SK-N-SH (cell line): ENCODE data around the gene KCTD11. TPM values are rescaled to one million over a fixed set of nuclear protein-coding genes. Genes with fewer than 3 reads are reported as not detected.

Source experiments
- CTCF ChIA-PET: fragments of 300-600, 350-600 bp; formaldehyde crosslinking; extraction: SDS; loops from one replicate; lab custom pipeline; 2021; lab: Yijun Ruan, JAX
- POLR2A ChIA-PET: fragments of 350-600 bp; sonication (Branson Sonifier 250); formaldehyde crosslinking; extraction: SDS; loops from one replicate; lab custom pipeline; 2020; ENCODE audit warnings: antibody characterized with exemption, inconsistent platforms; lab: Yijun Ruan, JAX
- DNase-seq: peaks from one replicate; pipeline ENCODE4 v3.0.0; 2012
- H2AFZ ChIP-seq: fragments of 200-600 bp; sonication (generic); 2 replicates; pipeline ENCODE4 v1.8.1; 2016; ENCODE audit warnings: antibody characterized with exemption, mild to moderate bottlenecking, low read depth
- H3F3A ChIP-seq: fragments of 200-600 bp; sonication (generic); replicated peaks from 2 replicates; pipeline ENCODE3; 2016; ENCODE audit warnings: antibody characterized with exemption, mild to moderate bottlenecking; ENCODE audit not compliant: insufficient read depth
- H3K27ac ChIP-seq, 2 experiments: fragments of 200-500 bp in 1 of 2; fragments of 200-600 bp in 1 of 2; sonication (Bioruptor generic) in 1 of 2; sonication (generic), shearing (Covaris generic) in 1 of 2; 2 replicates each; pipeline versions ENCODE4 v1.5.1 to v1.6.1; 2014 to 2016; ENCODE audit warnings: low read depth in 2 of 2, inconsistent platforms in 1 of 2, low read length in 1 of 2, mild to moderate bottlenecking in 1 of 2, mixed read lengths in 1 of 2
- H3K27me3 ChIP-seq: fragments of 200-600 bp; sonication (generic), shearing (Covaris generic); 2 replicates; pipeline ENCODE4 v1.6.1; 2016; ENCODE audit warnings: mixed run types; ENCODE audit not compliant: insufficient read depth
- H3K36me3 ChIP-seq, 2 experiments: fragments of 200-500 bp in 1 of 2; fragments of 200-600 bp in 1 of 2; sonication (Bioruptor generic) in 1 of 2; sonication (generic) in 1 of 2; replicated peaks in 1 of 2; 2 replicates each; pipeline versions ENCODE3 to v1.5.1; 2014 to 2016; ENCODE audit warnings: low read length in 1 of 2, mild to moderate bottlenecking in 1 of 2; ENCODE audit not compliant: insufficient read depth in 2 of 2, control insufficient read depth in 1 of 2
- H3K4me1 ChIP-seq, 2 experiments: fragments of 200-500 bp in 1 of 2; fragments of 200-600 bp in 1 of 2; sonication (Bioruptor generic) in 1 of 2; sonication (generic), shearing (Covaris generic) in 1 of 2; 2 replicates each; pipeline versions ENCODE4 v1.5.1 to v1.6.1; 2014 to 2016; ENCODE audit warnings: low read depth in 1 of 2, low read length in 1 of 2, mixed run types in 1 of 2; ENCODE audit not compliant: insufficient read depth in 2 of 2, control insufficient read depth in 1 of 2
- H3K4me2 ChIP-seq: fragments of 200-600 bp; sonication (generic), shearing (Covaris generic); 2 replicates; pipeline ENCODE4 v1.6.1; 2017; ENCODE audit warnings: mixed run types
- H3K4me3 ChIP-seq, 2 experiments: fragments of 200-500 bp in 1 of 2; fragments of 200-600 bp in 1 of 2; sonication (Bioruptor generic) in 1 of 2; sonication (generic), shearing (Covaris generic) in 1 of 2; 2 replicates each; pipeline versions ENCODE4 v1.5.1 to v1.8.1; 2014 to 2016; ENCODE audit warnings: low read depth in 2 of 2, inconsistent platforms in 1 of 2, low read length in 1 of 2, mild to moderate bottlenecking in 1 of 2, mixed read lengths in 1 of 2, moderate library complexity in 1 of 2
- H3K79me2 ChIP-seq: fragments of 200-600 bp; sonication (generic); 2 replicates; pipeline ENCODE4 v1.8.1; 2017; ENCODE audit warnings: mild to moderate bottlenecking; ENCODE audit not compliant: insufficient read depth
- H3K9ac ChIP-seq: fragments of 200-600 bp; sonication (generic); 2 replicates; pipeline ENCODE4 v1.6.1; 2017; ENCODE audit warnings: mixed run types
- H3K9me2 ChIP-seq: fragments of 200-600 bp; sonication (generic); 2 replicates; pipeline ENCODE4 v1.6.1; 2017; ENCODE audit warnings: mixed run types
- H3K9me3 ChIP-seq: fragments of 200-600 bp; sonication (generic); 2 replicates; pipeline ENCODE4 v1.6.1; 2017; ENCODE audit warnings: mixed run types, mild to moderate bottlenecking, moderate library complexity
- H4K20me1 ChIP-seq: fragments of 200-600 bp; sonication (generic); 2 replicates; pipeline ENCODE4 v1.6.1; 2017; ENCODE audit warnings: mild to moderate bottlenecking, mixed run types; ENCODE audit not compliant: insufficient read depth
- CHD2 ChIP-seq: fragments of 150-350 bp; IDR thresholded peaks from 2 replicates; pipeline ENCODE4 v1.6.1; 2018; ENCODE audit warnings: low read length; ENCODE audit not compliant: partially characterized antibody
- EZH2phosphoT487 ChIP-seq: fragments of 200-600 bp; sonication (generic); IDR thresholded peaks from 2 replicates; pipeline ENCODE4 v1.6.1; 2017; ENCODE audit warnings: low read depth, mixed run types, mild to moderate bottlenecking, antibody characterized with exemption, moderate library complexity, borderline replicate concordance
- FOSL2 ChIP-seq: IDR thresholded peaks from 2 replicates; pipeline ENCODE4 v1.4.0; 2012; ENCODE audit warnings: low read depth, mild to moderate bottlenecking, moderate library complexity, borderline replicate concordance
- FOXJ3 ChIP-seq: sonication (generic); formaldehyde crosslinking; IDR thresholded peaks from 2 replicates; pipeline ENCODE4 v1.5.1; 2020; ENCODE audit warnings: mild to moderate bottlenecking, missing genetic modification reagents
- MXI1 ChIP-seq: IDR thresholded peaks from 2 replicates; pipeline ENCODE4 v1.6.1; 2012; ENCODE audit warnings: mild to moderate bottlenecking, low read depth, low read length, improper control_type of control experiment
- NFIC ChIP-seq: IDR thresholded peaks from 2 replicates; pipeline ENCODE4 v1.4.0; 2012; ENCODE audit warnings: borderline replicate concordance
- RCOR1 ChIP-seq: fragments of 150-350 bp; IDR thresholded peaks from 2 replicates; pipeline ENCODE4 v1.6.1; 2017; ENCODE audit warnings: antibody characterized with exemption, low read length
- RFX5 ChIP-seq: IDR thresholded peaks from 2 replicates; pipeline ENCODE4 v1.6.1; 2012; ENCODE audit warnings: mild to moderate bottlenecking, improper control_type of control experiment, low read length
- RXRA ChIP-seq: IDR thresholded peaks from 2 replicates; pipeline ENCODE4 v1.4.0; 2012; ENCODE audit warnings: low read depth, mild to moderate bottlenecking, borderline replicate concordance
- SIN3A ChIP-seq: IDR thresholded peaks from 2 replicates; pipeline ENCODE4 v1.6.1; 2012; ENCODE audit warnings: low read depth, mild to moderate bottlenecking, low read length, moderate library complexity, borderline replicate concordance
- TCF12 ChIP-seq: IDR thresholded peaks from 2 replicates; pipeline ENCODE4 v1.4.0; 2012
- WGBS: methylation state at CpG from one replicate; pipeline ENCODE4 v1.1.6; 2017; ENCODE audit warnings: low lambda C conversion rate; 5-methylcytosine and 5-hydroxymethylcytosine counted together
- polyA plus RNA-seq, 3 experiments: library from polyadenylated mRNA; depleted of rRNA; stranded (reverse); fragments of >200 nt; gene quantifications; 2 replicates each; pipeline ENCODE4 v1.2.3, GENCODE V29; 2012
- TF ChIP-seq, protein P1 (sequence below): IDR thresholded peaks from 2 replicates; pipeline ENCODE4 v1.6.1; 2012; ENCODE audit warnings: mild to moderate bottlenecking, low read depth, low read length, moderate library complexity
- TF ChIP-seq, protein P2 (sequence below): IDR thresholded peaks from 2 replicates; pipeline ENCODE4 v1.4.0; 2012; ENCODE audit warnings: low read depth, borderline replicate concordance
- TF ChIP-seq, protein P3 (sequence below): fragments of 200-600 bp; sonication (generic); IDR thresholded peaks from 2 replicates; pipeline ENCODE4 v1.6.1; 2017; ENCODE audit warnings: antibody characterized with exemption, mild to moderate bottlenecking, moderate library complexity
- TF ChIP-seq, protein P4 (sequence below): fragments of 150-350 bp; IDR thresholded peaks from 2 replicates; pipeline ENCODE4 v1.6.1; 2016; ENCODE audit warnings: mild to moderate bottlenecking, low read depth, low read length

The KCTD11 gene
- polyA plus RNA-seq, 1 of the 3 experiments (the other 2 are of a cell fraction), result 9.5 TPM

DNA sequence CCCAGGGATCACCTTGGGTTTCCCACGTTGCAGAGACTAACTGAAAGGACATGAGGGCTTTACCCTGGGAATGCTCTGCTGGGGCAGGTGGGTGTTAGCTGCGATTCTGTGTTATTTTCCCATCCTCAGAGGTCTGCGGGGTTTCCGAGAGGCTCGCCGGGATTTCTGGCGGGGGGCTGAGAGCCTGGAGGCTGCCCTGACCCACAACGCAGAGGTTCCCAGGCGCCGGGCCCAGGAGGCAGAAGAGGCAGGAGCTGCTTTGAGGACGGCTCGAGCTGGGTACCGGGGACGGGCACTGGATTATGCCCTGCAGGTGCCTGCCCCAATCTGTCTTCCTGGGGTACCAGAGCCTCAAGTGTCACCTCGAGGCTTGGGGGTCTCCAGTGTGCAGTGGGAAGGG, 8.7 kb upstream of the KCTD11 start:
- peaks cover 0 to 5% of the 10 kb centered on the region in 2 experiments; a peak in 1 of 4 replicates for H3K4me1 ChIP-seq
- H3K4me2 ChIP-seq, result no peak overlapping the region
- H3K4me3 ChIP-seq, result no peak overlapping the region
- no peak overlapping the region for H3K27ac ChIP-seq
- H3K36me3 ChIP-seq, result no peaks in the 10 kb centered on the region
- peaks cover 19% of the 10 kb centered on the region for H3K27me3 ChIP-seq
- H4K20me1 ChIP-seq, result no peaks in the 10 kb centered on the region
- POLR2A ChIA-PET, result interaction anchor here (0.7 kb wide), 1 partner anchor 136 kb away, joined by 3 read pairs; the partner anchor contains the start of gene ZBTB4
- H2AFZ ChIP-seq, result no peak overlapping the region
- no peaks in the 10 kb centered on the region for H3K9me3 ChIP-seq
- peaks cover 3% of the 10 kb centered on the region for H3F3A ChIP-seq
- no peaks in the 10 kb centered on the region for H3K79me2 ChIP-seq
- no peak overlapping the region for H3K9ac ChIP-seq
- WGBS, result 30% methylated on average over 11 of the region's 15 CpGs
- CTCF ChIA-PET, result interaction anchor here (3.3 to 5.6 kb wide), 4 partner anchors 7 to 47 kb away, joined by 18 to 55 read pairs (median 39); partner anchors contain the start of genes ACAP1 and TMEM95
- TF ChIP-seq NFIC (no peak), TCF12 (no peak), RCOR1 (no peak), FOXJ3 (CRISPR knock-in tag) (no peak), RXRA (no peak), CHD2 (no peak), SIN3A (no peak), MXI1 (no peak), FOSL2 (no peak), RFX5 (no peak), EZH2phosphoT487 (no peak)
- TF ChIP-seq, protein P1, sequence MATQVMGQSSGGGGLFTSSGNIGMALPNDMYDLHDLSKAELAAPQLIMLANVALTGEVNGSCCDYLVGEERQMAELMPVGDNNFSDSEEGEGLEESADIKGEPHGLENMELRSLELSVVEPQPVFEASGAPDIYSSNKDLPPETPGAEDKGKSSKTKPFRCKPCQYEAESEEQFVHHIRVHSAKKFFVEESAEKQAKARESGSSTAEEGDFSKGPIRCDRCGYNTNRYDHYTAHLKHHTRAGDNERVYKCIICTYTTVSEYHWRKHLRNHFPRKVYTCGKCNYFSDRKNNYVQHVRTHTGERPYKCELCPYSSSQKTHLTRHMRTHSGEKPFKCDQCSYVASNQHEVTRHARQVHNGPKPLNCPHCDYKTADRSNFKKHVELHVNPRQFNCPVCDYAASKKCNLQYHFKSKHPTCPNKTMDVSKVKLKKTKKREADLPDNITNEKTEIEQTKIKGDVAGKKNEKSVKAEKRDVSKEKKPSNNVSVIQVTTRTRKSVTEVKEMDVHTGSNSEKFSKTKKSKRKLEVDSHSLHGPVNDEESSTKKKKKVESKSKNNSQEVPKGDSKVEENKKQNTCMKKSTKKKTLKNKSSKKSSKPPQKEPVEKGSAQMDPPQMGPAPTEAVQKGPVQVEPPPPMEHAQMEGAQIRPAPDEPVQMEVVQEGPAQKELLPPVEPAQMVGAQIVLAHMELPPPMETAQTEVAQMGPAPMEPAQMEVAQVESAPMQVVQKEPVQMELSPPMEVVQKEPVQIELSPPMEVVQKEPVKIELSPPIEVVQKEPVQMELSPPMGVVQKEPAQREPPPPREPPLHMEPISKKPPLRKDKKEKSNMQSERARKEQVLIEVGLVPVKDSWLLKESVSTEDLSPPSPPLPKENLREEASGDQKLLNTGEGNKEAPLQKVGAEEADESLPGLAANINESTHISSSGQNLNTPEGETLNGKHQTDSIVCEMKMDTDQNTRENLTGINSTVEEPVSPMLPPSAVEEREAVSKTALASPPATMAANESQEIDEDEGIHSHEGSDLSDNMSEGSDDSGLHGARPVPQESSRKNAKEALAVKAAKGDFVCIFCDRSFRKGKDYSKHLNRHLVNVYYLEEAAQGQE, result no peak
- TF ChIP-seq, protein P2, sequence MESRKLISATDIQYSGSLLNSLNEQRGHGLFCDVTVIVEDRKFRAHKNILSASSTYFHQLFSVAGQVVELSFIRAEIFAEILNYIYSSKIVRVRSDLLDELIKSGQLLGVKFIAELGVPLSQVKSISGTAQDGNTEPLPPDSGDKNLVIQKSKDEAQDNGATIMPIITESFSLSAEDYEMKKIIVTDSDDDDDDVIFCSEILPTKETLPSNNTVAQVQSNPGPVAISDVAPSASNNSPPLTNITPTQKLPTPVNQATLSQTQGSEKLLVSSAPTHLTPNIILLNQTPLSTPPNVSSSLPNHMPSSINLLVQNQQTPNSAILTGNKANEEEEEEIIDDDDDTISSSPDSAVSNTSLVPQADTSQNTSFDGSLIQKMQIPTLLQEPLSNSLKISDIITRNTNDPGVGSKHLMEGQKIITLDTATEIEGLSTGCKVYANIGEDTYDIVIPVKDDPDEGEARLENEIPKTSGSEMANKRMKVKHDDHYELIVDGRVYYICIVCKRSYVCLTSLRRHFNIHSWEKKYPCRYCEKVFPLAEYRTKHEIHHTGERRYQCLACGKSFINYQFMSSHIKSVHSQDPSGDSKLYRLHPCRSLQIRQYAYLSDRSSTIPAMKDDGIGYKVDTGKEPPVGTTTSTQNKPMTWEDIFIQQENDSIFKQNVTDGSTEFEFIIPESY, result no peak
- TF ChIP-seq, protein P3, sequence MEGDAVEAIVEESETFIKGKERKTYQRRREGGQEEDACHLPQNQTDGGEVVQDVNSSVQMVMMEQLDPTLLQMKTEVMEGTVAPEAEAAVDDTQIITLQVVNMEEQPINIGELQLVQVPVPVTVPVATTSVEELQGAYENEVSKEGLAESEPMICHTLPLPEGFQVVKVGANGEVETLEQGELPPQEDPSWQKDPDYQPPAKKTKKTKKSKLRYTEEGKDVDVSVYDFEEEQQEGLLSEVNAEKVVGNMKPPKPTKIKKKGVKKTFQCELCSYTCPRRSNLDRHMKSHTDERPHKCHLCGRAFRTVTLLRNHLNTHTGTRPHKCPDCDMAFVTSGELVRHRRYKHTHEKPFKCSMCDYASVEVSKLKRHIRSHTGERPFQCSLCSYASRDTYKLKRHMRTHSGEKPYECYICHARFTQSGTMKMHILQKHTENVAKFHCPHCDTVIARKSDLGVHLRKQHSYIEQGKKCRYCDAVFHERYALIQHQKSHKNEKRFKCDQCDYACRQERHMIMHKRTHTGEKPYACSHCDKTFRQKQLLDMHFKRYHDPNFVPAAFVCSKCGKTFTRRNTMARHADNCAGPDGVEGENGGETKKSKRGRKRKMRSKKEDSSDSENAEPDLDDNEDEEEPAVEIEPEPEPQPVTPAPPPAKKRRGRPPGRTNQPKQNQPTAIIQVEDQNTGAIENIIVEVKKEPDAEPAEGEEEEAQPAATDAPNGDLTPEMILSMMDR, result no peak
- TF ChIP-seq, protein P4, sequence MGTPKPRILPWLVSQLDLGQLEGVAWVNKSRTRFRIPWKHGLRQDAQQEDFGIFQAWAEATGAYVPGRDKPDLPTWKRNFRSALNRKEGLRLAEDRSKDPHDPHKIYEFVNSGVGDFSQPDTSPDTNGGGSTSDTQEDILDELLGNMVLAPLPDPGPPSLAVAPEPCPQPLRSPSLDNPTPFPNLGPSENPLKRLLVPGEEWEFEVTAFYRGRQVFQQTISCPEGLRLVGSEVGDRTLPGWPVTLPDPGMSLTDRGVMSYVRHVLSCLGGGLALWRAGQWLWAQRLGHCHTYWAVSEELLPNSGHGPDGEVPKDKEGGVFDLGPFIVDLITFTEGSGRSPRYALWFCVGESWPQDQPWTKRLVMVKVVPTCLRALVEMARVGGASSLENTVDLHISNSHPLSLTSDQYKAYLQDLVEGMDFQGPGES, result no peak
- no peaks in the 10 kb centered on the region for H3K9me2 ChIP-seq
- DNase-seq, result no peak
